Body of pancreas (tissue), 4 donors: ENCODE data around the gene DEDD2. TPM values are rescaled to one million over a fixed set of nuclear protein-coding genes. Genes with fewer than 3 reads are reported as not detected.
A peak's percentile ranks its signal among the peaks of the same experiment; 100 is the strongest.

ENCODE experiments used
- ATAC-seq: fragments of 150-250 bp; one replicate; pipeline ENCODE4 v1.9.1; 2016
- DNase-seq, 4 donors: peaks; one replicate each; pipeline ENCODE4 v3.0.0-alpha.2; 2019
- H3K27ac ChIP-seq, 4 donors: fragments of 200-600 bp; sonication (generic); 1 replicate in 3 of 4; 2 replicates in 1 of 4; pipeline versions ENCODE4 v1.5.1 to v1.6.1; 2016 to 2019; ENCODE audit warnings: mild to moderate bottlenecking in 1 of 4, mixed read lengths in 1 of 4, moderate library complexity in 1 of 4
- H3K27me3 ChIP-seq, 2 donors: fragments of 200-600 bp; sonication (generic); one replicate each; pipeline ENCODE4 v1.6.0; 2016; ENCODE audit warnings: mild to moderate bottlenecking in 1 of 2
- H3K36me3 ChIP-seq, 2 donors: fragments of 200-600 bp; sonication (generic); replicated peaks in 1 of 2; 2 replicates each; pipeline ENCODE4 v1.5.1; 2016; ENCODE audit warnings: low read depth in 2 of 2; ENCODE audit not compliant: insufficient read depth in 1 of 2
- H3K4me1 ChIP-seq: fragments of 200-600 bp; sonication (generic); one replicate; pipeline ENCODE4 v1.6.0; 2016
- H3K4me3 ChIP-seq, 2 donors: fragments of 200-600 bp; sonication (generic); 1 replicate in 1 of 2; 2 replicates in 1 of 2; pipeline ENCODE4 v1.5.1; 2016 to 2019
- H3K9me3 ChIP-seq, 3 donors: fragments of 200-600 bp; sonication (generic); 1 replicate in 2 of 3; 2 replicates in 1 of 3; pipeline ENCODE4 v1.5.1; 2016
- POLR2A ChIP-seq, 3 donors: fragments of 450-650 bp; IDR thresholded peaks; one replicate each; pipeline ENCODE4 v1.6.1; 2016; ENCODE audit warnings: antibody characterized with exemption in 3 of 3, mild to moderate bottlenecking in 2 of 3
- WGBS, 2 donors: methylation state at CpG; one replicate each; pipeline ENCODE4 v1.1.5; 2017; 5-methylcytosine and 5-hydroxymethylcytosine counted together
- intact Hi-C: fragments of 100-400 bp; cut with DNase I; formaldehyde crosslinking; loops from one replicate; pipeline ENCODE4 v1.15.1; 2023
- total RNA-seq, 2 donors: library from RNA; depleted of rRNA; stranded (reverse); fragments of >200 nt; gene quantifications; one replicate each; pipeline ENCODE4 v1.1.0, GENCODE V29; 2016
- TF ChIP-seq, protein P1 (sequence below), 7 experiments: fragments of 450-650 bp in 4 of 7; fragments of 200-600 bp in 3 of 7; sonication (generic) in 3 of 7; IDR thresholded peaks; one replicate each; pipeline ENCODE4 v1.5.1; 2016 to 2019; ENCODE audit warnings: antibody characterized with exemption in 7 of 7

DEDD2 gene
- total RNA-seq, 2 donors from 2014 or later, result 34.8 to 44.2 TPM

- Histone ChIP-seq H3K36me3 (peaks cover 9 to 21% of the 10 kb centered on the region in 2 donors), H3K9me3 (no peaks in the 10 kb centered on the region), H3K4me3 (no peak overlapping the region), H3K27me3 (no peaks in the 10 kb centered on the region), H3K27ac (no peak overlapping the region), H3K4me1 (peaks cover 47% of the 10 kb centered on the region)
- DNase-seq (no peak), ATAC-seq (no peak)
- intact Hi-C loops, result no loop called here
- 72 to 89% methylated on average over 1 of the region's 1 CpG for WGBS, 2 donors
- TF ChIP-seq, protein P1, sequence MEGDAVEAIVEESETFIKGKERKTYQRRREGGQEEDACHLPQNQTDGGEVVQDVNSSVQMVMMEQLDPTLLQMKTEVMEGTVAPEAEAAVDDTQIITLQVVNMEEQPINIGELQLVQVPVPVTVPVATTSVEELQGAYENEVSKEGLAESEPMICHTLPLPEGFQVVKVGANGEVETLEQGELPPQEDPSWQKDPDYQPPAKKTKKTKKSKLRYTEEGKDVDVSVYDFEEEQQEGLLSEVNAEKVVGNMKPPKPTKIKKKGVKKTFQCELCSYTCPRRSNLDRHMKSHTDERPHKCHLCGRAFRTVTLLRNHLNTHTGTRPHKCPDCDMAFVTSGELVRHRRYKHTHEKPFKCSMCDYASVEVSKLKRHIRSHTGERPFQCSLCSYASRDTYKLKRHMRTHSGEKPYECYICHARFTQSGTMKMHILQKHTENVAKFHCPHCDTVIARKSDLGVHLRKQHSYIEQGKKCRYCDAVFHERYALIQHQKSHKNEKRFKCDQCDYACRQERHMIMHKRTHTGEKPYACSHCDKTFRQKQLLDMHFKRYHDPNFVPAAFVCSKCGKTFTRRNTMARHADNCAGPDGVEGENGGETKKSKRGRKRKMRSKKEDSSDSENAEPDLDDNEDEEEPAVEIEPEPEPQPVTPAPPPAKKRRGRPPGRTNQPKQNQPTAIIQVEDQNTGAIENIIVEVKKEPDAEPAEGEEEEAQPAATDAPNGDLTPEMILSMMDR (IDR thresholded peaks at IDR 0.05), result no peak
- no peak for TF ChIP-seq POLR2A (IDR thresholded peaks at IDR 0.05)
These were observed 4.6 kb downstream of the DEDD2 start for GRCh38 chr19:42212886-42213285.

GRCh38 chr19:42208612-42209011 lies 8.9 kb downstream of the DEDD2 start:
- no peak overlapping the region for H3K27ac ChIP-seq
- H3K4me1 ChIP-seq, result peaks cover 16% of the 10 kb centered on the region
- ATAC-seq, result no peak
- TF ChIP-seq, protein P1 (IDR thresholded peaks at IDR 0.05), result no peak
- no peak for TF ChIP-seq POLR2A (IDR thresholded peaks at IDR 0.05)
- 46 to 65% methylated on average over 4 to 11 of the region's 11 CpGs for WGBS, 2 donors
- H3K36me3 ChIP-seq, result peaks cover 9 to 40% of the 10 kb centered on the region in 2 donors
- H3K27me3 ChIP-seq, result no peaks in the 10 kb centered on the region
- intact Hi-C loops, result no loop called here
- no peaks in the 10 kb centered on the region for H3K9me3 ChIP-seq
- no peak overlapping the region for H3K4me3 ChIP-seq
- DNase-seq, result no peak

GRCh38 chr19:42207767-42208271 lies 9.7 kb downstream of the DEDD2 start:
- intact Hi-C loops, result no loop called here
- Histone ChIP-seq H3K36me3 (peaks cover 9 to 42% of the 10 kb centered on the region in 2 donors), H3K27ac (no peak overlapping the region), H3K4me1 (peaks cover 8% of the 10 kb centered on the region), H3K9me3 (no peaks in the 10 kb centered on the region), H3K4me3 (no peak overlapping the region), H3K27me3 (no peaks in the 10 kb centered on the region)
- ATAC-seq, result no peak
- WGBS, 2 donors, result 74 to 75% methylated on average over 6 of the region's 6 CpGs
- no peak for TF ChIP-seq POLR2A (IDR thresholded peaks at IDR 0.05)
- TF ChIP-seq, protein P1 (IDR thresholded peaks at IDR 0.05), result no peak
- peak in 1 of 4 donors; percentile 42 for DNase-seq

- no peak overlapping the region for H3K27ac ChIP-seq
- no peak for TF ChIP-seq POLR2A (IDR thresholded peaks at IDR 0.05)
- TF ChIP-seq, protein P1 (IDR thresholded peaks at IDR 0.05), result no peak
- peaks cover 9 to 45% of the 10 kb centered on the region in 2 donors for H3K36me3 ChIP-seq
- H3K4me3 ChIP-seq, result no peak overlapping the region
- no peak for DNase-seq
- intact Hi-C loops, result no loop called here
- H3K4me1 ChIP-seq, result peaks cover 7% of the 10 kb centered on the region
- H3K9me3 ChIP-seq, result no peaks in the 10 kb centered on the region
- ATAC-seq, result no peak
- WGBS, 2 donors, result 86 to 92% methylated on average over 6 to 12 of the region's 14 CpGs
- no peaks in the 10 kb centered on the region for H3K27me3 ChIP-seq
These were observed 10.4 kb downstream of the DEDD2 start for GRCh38 chr19:42206871-42207755.
